HG02588 (cell line): Measurements from ENCODE around the gene RNF141.

Source experiments
- ATAC-seq: cut with Tn5 transposase; IDR thresholded peaks from one replicate; pipeline ENCODE4 v1.9.1; 2021; ENCODE audit warnings: mild to moderate bottlenecking, moderate library complexity; ENCODE audit not compliant: unreplicated experiment

RNF141 gene

GRCh38 chr11:10561947-10562346 is 21.0 kb upstream of the RNF141 start:
- ATAC-seq, result no peak

GRCh38 chr11:10561043-10561818 is 20.2 kb upstream of the RNF141 start:
- no peak for ATAC-seq

- no peak for ATAC-seq
Observed at GRCh38 chr11:10558288-10558687, 17.3 kb upstream of the RNF141 start.

- no peak for ATAC-seq
Observed at GRCh38 chr11:10556590-10556989, 15.6 kb upstream of the RNF141 start.

GRCh38 chr11:10551845-10552352 is 10.9 kb upstream of the RNF141 start:
- ATAC-seq, result no peak

- no peak for ATAC-seq
Observed at GRCh38 chr11:10551290-10551592, 10.3 kb upstream of the RNF141 start.

GRCh38 chr11:10550503-10551289 is 9.7 kb upstream of the RNF141 start:
- ATAC-seq, result no peak

- ATAC-seq, result no peak
Observed at GRCh38 chr11:10544491-10545465, 3.8 kb upstream of the RNF141 start.

- ATAC-seq, result no peak
Observed at GRCh38 chr11:10543782-10544181, 2.8 kb upstream of the RNF141 start.

GRCh38 chr11:10542776-10543175 is 1.8 kb upstream of the RNF141 start:
- ATAC-seq, result no peak

GRCh38 chr11:10541561-10541930 is 559 bp upstream of the RNF141 start:
- ATAC-seq, result no peak

- peak; percentile 22 for ATAC-seq
Observed at GRCh38 chr11:10540546-10540914, 457 bp downstream of the RNF141 start.

- no peak for ATAC-seq
Observed at GRCh38 chr11:10539339-10539738, 1.6 kb downstream of the RNF141 start.

- ATAC-seq, result no peak
Observed at GRCh38 chr11:10538924-10539323, 2.1 kb downstream of the RNF141 start.

GRCh38 chr11:10537600-10537999 is 3.4 kb downstream of the RNF141 start:
- no peak for ATAC-seq

- no peak for ATAC-seq
Observed at GRCh38 chr11:10534316-10534715, 6.7 kb downstream of the RNF141 start.

GRCh38 chr11:10533323-10533722 is 7.7 kb downstream of the RNF141 start:
- ATAC-seq, result no peak

- ATAC-seq, result no peak
Observed at GRCh38 chr11:10532526-10532925, 8.5 kb downstream of the RNF141 start.

- ATAC-seq, result no peak
Observed at GRCh38 chr11:10529279-10529678, 11.7 kb downstream of the RNF141 start.

- no peak for ATAC-seq
Observed at GRCh38 chr11:10528121-10528520, 12.9 kb downstream of the RNF141 start.
